ENCODE measurements around the gene HOXA7.

- TF ChIP-seq, protein P1, sequence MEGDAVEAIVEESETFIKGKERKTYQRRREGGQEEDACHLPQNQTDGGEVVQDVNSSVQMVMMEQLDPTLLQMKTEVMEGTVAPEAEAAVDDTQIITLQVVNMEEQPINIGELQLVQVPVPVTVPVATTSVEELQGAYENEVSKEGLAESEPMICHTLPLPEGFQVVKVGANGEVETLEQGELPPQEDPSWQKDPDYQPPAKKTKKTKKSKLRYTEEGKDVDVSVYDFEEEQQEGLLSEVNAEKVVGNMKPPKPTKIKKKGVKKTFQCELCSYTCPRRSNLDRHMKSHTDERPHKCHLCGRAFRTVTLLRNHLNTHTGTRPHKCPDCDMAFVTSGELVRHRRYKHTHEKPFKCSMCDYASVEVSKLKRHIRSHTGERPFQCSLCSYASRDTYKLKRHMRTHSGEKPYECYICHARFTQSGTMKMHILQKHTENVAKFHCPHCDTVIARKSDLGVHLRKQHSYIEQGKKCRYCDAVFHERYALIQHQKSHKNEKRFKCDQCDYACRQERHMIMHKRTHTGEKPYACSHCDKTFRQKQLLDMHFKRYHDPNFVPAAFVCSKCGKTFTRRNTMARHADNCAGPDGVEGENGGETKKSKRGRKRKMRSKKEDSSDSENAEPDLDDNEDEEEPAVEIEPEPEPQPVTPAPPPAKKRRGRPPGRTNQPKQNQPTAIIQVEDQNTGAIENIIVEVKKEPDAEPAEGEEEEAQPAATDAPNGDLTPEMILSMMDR (conservative IDR thresholded peaks at IDR 0.05; ENCODE audit: low read depth in 2 of 2) = no peak
- TF ChIP-seq, protein P2, sequence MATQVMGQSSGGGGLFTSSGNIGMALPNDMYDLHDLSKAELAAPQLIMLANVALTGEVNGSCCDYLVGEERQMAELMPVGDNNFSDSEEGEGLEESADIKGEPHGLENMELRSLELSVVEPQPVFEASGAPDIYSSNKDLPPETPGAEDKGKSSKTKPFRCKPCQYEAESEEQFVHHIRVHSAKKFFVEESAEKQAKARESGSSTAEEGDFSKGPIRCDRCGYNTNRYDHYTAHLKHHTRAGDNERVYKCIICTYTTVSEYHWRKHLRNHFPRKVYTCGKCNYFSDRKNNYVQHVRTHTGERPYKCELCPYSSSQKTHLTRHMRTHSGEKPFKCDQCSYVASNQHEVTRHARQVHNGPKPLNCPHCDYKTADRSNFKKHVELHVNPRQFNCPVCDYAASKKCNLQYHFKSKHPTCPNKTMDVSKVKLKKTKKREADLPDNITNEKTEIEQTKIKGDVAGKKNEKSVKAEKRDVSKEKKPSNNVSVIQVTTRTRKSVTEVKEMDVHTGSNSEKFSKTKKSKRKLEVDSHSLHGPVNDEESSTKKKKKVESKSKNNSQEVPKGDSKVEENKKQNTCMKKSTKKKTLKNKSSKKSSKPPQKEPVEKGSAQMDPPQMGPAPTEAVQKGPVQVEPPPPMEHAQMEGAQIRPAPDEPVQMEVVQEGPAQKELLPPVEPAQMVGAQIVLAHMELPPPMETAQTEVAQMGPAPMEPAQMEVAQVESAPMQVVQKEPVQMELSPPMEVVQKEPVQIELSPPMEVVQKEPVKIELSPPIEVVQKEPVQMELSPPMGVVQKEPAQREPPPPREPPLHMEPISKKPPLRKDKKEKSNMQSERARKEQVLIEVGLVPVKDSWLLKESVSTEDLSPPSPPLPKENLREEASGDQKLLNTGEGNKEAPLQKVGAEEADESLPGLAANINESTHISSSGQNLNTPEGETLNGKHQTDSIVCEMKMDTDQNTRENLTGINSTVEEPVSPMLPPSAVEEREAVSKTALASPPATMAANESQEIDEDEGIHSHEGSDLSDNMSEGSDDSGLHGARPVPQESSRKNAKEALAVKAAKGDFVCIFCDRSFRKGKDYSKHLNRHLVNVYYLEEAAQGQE (IDR thresholded peaks at IDR 0.05; ENCODE audit: unreplicated experiment) = no peak
- TF ChIP-seq EZH2 (IDR thresholded peaks at IDR 0.05; ENCODE audit: low read depth, unreplicated experiment) = peak; percentile 90
- TF ChIP-seq, protein P3, sequence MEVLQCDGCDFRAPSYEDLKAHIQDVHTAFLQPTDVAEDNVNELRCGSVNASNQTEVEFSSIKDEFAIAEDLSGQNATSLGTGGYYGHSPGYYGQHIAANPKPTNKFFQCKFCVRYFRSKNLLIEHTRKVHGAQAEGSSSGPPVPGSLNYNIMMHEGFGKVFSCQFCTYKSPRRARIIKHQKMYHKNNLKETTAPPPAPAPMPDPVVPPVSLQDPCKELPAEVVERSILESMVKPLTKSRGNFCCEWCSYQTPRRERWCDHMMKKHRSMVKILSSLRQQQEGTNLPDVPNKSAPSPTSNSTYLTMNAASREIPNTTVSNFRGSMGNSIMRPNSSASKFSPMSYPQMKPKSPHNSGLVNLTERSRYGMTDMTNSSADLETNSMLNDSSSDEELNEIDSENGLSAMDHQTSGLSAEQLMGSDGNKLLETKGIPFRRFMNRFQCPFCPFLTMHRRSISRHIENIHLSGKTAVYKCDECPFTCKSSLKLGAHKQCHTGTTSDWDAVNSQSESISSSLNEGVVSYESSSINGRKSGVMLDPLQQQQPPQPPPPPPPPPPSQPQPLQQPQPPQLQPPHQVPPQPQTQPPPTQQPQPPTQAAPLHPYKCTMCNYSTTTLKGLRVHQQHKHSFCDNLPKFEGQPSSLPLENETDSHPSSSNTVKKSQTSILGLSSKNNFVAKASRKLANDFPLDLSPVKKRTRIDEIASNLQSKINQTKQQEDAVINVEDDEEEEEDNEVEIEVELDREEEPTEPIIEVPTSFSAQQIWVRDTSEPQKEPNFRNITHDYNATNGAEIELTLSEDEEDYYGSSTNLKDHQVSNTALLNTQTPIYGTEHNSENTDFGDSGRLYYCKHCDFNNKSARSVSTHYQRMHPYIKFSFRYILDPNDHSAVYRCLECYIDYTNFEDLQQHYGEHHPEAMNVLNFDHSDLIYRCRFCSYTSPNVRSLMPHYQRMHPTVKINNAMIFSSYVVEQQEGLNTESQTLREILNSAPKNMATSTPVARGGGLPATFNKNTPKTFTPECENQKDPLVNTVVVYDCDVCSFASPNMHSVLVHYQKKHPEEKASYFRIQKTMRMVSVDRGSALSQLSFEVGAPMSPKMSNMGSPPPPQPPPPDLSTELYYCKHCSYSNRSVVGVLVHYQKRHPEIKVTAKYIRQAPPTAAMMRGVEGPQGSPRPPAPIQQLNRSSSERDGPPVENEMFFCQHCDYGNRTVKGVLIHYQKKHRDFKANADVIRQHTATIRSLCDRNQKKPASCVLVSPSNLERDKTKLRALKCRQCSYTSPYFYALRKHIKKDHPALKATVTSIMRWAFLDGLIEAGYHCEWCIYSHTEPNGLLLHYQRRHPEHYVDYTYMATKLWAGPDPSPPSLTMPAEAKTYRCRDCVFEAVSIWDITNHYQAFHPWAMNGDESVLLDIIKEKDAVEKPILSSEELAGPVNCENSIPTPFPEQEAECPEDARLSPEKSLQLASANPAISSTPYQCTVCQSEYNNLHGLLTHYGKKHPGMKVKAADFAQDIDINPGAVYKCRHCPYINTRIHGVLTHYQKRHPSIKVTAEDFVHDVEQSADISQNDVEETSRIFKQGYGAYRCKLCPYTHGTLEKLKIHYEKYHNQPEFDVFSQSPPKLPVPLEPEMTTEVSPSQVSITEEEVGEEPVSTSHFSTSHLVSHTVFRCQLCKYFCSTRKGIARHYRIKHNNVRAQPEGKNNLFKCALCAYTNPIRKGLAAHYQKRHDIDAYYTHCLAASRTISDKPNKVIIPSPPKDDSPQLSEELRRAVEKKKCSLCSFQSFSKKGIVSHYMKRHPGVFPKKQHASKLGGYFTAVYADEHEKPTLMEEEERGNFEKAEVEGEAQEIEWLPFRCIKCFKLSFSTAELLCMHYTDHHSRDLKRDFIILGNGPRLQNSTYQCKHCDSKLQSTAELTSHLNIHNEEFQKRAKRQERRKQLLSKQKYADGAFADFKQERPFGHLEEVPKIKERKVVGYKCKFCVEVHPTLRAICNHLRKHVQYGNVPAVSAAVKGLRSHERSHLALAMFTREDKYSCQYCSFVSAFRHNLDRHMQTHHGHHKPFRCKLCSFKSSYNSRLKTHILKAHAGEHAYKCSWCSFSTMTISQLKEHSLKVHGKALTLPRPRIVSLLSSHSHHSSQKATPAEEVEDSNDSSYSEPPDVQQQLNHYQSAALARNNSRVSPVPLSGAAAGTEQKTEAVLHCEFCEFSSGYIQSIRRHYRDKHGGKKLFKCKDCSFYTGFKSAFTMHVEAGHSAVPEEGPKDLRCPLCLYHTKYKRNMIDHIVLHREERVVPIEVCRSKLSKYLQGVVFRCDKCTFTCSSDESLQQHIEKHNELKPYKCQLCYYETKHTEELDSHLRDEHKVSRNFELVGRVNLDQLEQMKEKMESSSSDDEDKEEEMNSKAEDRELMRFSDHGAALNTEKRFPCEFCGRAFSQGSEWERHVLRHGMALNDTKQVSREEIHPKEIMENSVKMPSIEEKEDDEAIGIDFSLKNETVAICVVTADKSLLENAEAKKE (CRISPR knock-in tag; IDR thresholded peaks at IDR 0.05) = no peak
These were observed 634 bp upstream of the HOXA7 start for GRCh38 chr7:27156916-27157701.

Measured in GM23338 (cell line).